Kidney (tissue), 14 donors: ENCODE measurements around the gene GPR65. TPM values are rescaled to one million over a fixed set of nuclear protein-coding genes. Genes with fewer than 3 reads are reported as not detected.

Experiments
- DNase-seq, 5 donors: peaks; one replicate each; pipeline ENCODE4 v3.0.0-alpha.2; 2013 to 2020
- FAIRE-seq: peaks from 2 replicates; lab custom pipeline; 2012; peaks lifted over from hg19 to GRCh38; lab: Jason Lieb, UNC
- H3K27ac ChIP-seq, 2 donors: one replicate each; pipeline ENCODE4 v1.7.0; 2013; ENCODE audit warnings: low read depth in 2 of 2, low read length in 2 of 2, inconsistent platforms in 1 of 2
- H3K27me3 ChIP-seq: one replicate; pipeline ENCODE4 v1.7.1; 2013; ENCODE audit warnings: low read length, inconsistent platforms; ENCODE audit not compliant: control insufficient read depth, insufficient read depth
- H3K36me3 ChIP-seq, 3 donors: one replicate each; pipeline versions ENCODE4 v1.7.0 to v1.7.1; 2013; ENCODE audit warnings: low read length in 3 of 3, control low read depth in 1 of 3, inconsistent platforms in 1 of 3; ENCODE audit not compliant: insufficient read depth in 3 of 3, control insufficient read depth in 2 of 3
- H3K4me1 ChIP-seq, 3 donors: one replicate each; pipeline versions ENCODE4 v1.7.0 to v1.7.1; 2013; ENCODE audit warnings: low read length in 3 of 3, inconsistent platforms in 1 of 3, low read depth in 1 of 3; ENCODE audit not compliant: control insufficient read depth in 2 of 3, insufficient read depth in 2 of 3
- H3K4me3 ChIP-seq, 3 donors: one replicate each; pipeline versions ENCODE4 v1.7.0 to v1.8.1; 2013; ENCODE audit warnings: low read length in 3 of 3, control low read depth in 1 of 3, inconsistent platforms in 1 of 3
- H3K9ac ChIP-seq, 3 donors: one replicate each; pipeline versions ENCODE4 v1.7.0 to v1.7.1; 2013; ENCODE audit warnings: low read length in 3 of 3, control low read depth in 1 of 3, inconsistent platforms in 1 of 3
- H3K9me3 ChIP-seq, 3 donors: one replicate each; pipeline versions ENCODE4 v1.7.0 to v1.7.1; 2013; ENCODE audit warnings: low read length in 3 of 3, control low read depth in 1 of 3, inconsistent platforms in 1 of 3; ENCODE audit not compliant: control insufficient read depth in 2 of 3, insufficient read depth in 1 of 3
- intact Hi-C: fragments of 100-400 bp; cut with DNase I; formaldehyde crosslinking; loops from one replicate; pipeline ENCODE4 v1.11.1; 2022
- polyA plus RNA-seq: library from polyadenylated mRNA; stranded (reverse); fragments of 350-450 nt; fragmentation: Illumina TruSeq; extraction: RNeasy Lipid Tissue Mini Kit (QIAGEN cat#74804); gene quantifications from one replicate; pipeline ENCODE4 v1.2.3, GENCODE V29; 2014; ENCODE audit warnings: low read depth, low replicate concordance; ENCODE audit not compliant: insufficient read depth
- total RNA-seq: library from RNA; stranded (reverse); fragmentation: NEBNext Ultra II Directional; extraction: Animal tissue kit (Norgen Biotek cat#: 25700); gene quantifications from one replicate; pipeline ENCODE4 v1.2.1, GENCODE V29; 2021
- TF ChIP-seq, protein P1 (sequence below): IDR thresholded peaks from 3 replicates; pipeline ENCODE4 v1.5.1; 2012; ENCODE audit warnings: mild to moderate bottlenecking, moderate library complexity, borderline replicate concordance; ENCODE audit not compliant: insufficient read depth; ENCODE audit errors: extremely low read depth
- donor health status: control.
- donor health status: control.
- donor health status: control.
- donor health status: control.
- donor health status: control.
- donor health status: DM: yes; HTN: yes; CAD: no.
- donor health status: Normal renal cell carcinoma (clear cell type).

GPR65 gene
- total and polyA plus RNA-seq, 2 donors from 2014 or later = 0.62 to 3.8 TPM

DNA sequence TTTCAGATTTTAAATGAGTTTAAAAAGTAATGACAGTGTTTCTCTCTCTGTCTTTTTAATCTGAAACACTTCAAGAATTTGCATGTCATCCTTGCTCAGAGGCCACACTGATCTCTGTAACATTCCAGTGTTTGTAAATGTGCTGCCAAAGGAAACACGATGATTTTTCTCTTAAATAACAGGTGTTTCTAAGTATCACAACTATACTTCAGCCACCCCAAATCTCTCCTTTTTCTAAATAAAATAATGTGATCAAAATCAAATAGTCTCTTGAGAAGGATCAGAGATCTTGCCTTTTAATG is 8.7 kb upstream of the GPR65 start:
- TF ChIP-seq, protein P1, sequence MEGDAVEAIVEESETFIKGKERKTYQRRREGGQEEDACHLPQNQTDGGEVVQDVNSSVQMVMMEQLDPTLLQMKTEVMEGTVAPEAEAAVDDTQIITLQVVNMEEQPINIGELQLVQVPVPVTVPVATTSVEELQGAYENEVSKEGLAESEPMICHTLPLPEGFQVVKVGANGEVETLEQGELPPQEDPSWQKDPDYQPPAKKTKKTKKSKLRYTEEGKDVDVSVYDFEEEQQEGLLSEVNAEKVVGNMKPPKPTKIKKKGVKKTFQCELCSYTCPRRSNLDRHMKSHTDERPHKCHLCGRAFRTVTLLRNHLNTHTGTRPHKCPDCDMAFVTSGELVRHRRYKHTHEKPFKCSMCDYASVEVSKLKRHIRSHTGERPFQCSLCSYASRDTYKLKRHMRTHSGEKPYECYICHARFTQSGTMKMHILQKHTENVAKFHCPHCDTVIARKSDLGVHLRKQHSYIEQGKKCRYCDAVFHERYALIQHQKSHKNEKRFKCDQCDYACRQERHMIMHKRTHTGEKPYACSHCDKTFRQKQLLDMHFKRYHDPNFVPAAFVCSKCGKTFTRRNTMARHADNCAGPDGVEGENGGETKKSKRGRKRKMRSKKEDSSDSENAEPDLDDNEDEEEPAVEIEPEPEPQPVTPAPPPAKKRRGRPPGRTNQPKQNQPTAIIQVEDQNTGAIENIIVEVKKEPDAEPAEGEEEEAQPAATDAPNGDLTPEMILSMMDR = no peak

DNA sequence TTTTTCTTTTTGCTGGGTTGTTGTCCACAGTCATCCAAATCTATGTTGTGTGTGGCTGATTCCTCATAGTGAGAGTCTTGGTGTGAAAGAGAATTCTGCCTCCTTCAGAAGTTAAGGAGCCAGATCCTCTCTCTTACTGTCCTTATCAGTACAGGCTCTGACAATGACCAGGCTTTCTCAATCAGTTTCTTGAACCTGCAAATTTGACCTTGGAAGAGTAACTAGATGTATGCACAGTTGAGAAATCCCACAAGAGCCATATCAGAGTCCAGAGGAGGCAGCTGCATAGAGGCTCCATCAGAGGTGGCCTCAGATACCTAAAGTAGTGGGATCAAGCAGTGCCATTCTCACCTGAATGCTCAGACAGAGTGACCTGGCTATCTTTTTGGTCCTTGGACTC is 6.5 kb upstream of the GPR65 start:
- FAIRE-seq = no peak

More for the DNA sequence above, 8.7 kb upstream of the GPR65 start:
- Histone ChIP-seq H3K27ac (no peak overlapping the region), H3K9ac (no peak overlapping the region), H3K4me3 (no peak overlapping the region), H3K36me3 (no peaks in the 10 kb centered on the region), H3K4me1 (peaks cover 0 to 5% (median 0%) of the 10 kb centered on the region in 3 donors), H3K27me3 (no peaks in the 10 kb centered on the region), H3K9me3 (no peaks in the 10 kb centered on the region)
- no peak for DNase-seq
- intact Hi-C loops = no loop called here
- no peak for FAIRE-seq

DNA sequence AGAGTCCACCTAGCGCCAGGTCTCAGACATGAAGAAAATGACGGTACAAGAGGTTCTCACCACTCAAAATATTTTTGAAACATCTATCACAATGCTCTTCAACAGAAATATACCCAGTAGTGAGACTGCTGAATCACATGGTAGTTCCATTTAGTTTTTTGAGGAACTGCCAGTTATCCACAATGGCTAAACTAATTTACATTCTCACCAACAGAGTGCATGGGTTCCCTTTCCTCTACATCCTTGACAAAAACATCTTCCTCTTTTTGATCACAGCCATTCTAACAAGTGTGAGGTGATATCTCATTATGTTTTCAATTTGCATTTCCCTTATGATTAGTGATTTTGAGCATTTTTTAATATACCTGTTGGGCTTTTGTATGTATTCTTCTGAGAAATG is 5.7 kb upstream of the GPR65 start:
- FAIRE-seq = no peak
- no peaks in the 10 kb centered on the region for H3K27me3 ChIP-seq
- H3K9ac ChIP-seq = no peak overlapping the region
- no peak overlapping the region for H3K4me3 ChIP-seq
- intact Hi-C loops = no loop called here
- no peaks in the 10 kb centered on the region for H3K36me3 ChIP-seq
- H3K9me3 ChIP-seq = no peaks in the 10 kb centered on the region
- DNase-seq = no peak
- H3K4me1 ChIP-seq = no peaks in the 10 kb centered on the region
- TF ChIP-seq, protein P1 = no peak
- H3K27ac ChIP-seq = no peak overlapping the region

More for the DNA sequence above, 6.5 kb upstream of the GPR65 start:
- H3K4me3 ChIP-seq = no peak overlapping the region
- H3K4me1 ChIP-seq = no peaks in the 10 kb centered on the region
- intact Hi-C loops = no loop called here
- H3K9ac ChIP-seq = no peak overlapping the region
- no peaks in the 10 kb centered on the region for H3K9me3 ChIP-seq
- TF ChIP-seq, protein P1 = no peak
- no peaks in the 10 kb centered on the region for H3K27me3 ChIP-seq
- DNase-seq = no peak
- no peak overlapping the region for H3K27ac ChIP-seq
- H3K36me3 ChIP-seq = no peaks in the 10 kb centered on the region

DNA sequence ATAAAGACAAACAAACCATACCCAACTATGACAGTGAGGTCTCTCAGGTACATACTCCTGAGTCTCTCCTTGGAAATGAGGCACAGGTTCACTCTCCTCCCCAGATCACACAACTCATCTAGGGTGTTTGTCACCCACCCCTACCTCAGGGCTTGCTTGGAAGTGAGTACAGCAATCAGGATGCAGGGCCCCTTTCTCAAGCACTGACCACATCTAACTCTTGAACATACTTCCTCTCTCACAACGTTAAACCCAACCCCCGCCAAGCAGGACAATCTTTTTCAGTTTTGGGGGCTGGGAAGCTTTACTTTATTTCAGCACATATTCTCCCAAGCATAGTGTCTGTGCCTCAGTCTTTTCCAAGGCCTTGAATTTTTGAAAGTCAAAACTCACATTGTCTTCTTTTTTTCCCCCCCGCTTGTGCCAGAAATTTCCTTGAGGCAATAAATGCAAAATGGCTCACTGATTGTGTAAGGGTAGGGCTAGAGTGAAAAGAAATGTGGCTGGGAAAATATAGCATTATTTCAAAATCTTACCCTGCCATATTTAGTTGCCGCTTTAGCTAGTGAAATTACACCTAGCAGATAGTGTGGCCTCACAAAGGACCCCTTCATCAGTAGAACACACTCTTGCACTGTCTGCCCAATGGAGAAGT is 2.4 kb upstream of the GPR65 start:
- intact Hi-C loops = no loop called here

More for the DNA sequence above, 2.4 kb upstream of the GPR65 start:
- DNase-seq (no peak), FAIRE-seq (no peak)
- H3K9me3 ChIP-seq = no peaks in the 10 kb centered on the region
- H3K27me3 ChIP-seq = no peaks in the 10 kb centered on the region
- H3K4me1 ChIP-seq = no peaks in the 10 kb centered on the region
- H3K4me3 ChIP-seq = no peak overlapping the region
- no peak overlapping the region for H3K27ac ChIP-seq
- H3K9ac ChIP-seq = no peak overlapping the region
- TF ChIP-seq, protein P1 = no peak
- H3K36me3 ChIP-seq = no peaks in the 10 kb centered on the region
